BLaER1 treated with 17β-estradiol and CSF1 and Interleukin-3, amounts not matched to agents 10 nM and 100 nM (cell line): ENCODE measurements around the gene SLC66A1.

Experiments used
- H3K27ac ChIP-seq, 11 experiments: shearing (Covaris generic); formaldehyde crosslinking; 2 replicates each; pipeline ENCODE4 v1.8.1; 2022
- H3K27me3 ChIP-seq, 11 experiments: shearing (Covaris generic); formaldehyde crosslinking; 2 replicates each; pipeline ENCODE4 v1.8.1; 2022
- H3K36me3 ChIP-seq, 11 experiments: shearing (Covaris generic); formaldehyde crosslinking; 2 replicates each; pipeline ENCODE4 v1.8.1; 2022
- H3K4me1 ChIP-seq, 10 experiments: shearing (Covaris generic); formaldehyde crosslinking; 2 replicates each; pipeline ENCODE4 v1.8.1; 2022
- H3K4me2 ChIP-seq, 11 experiments: shearing (Covaris generic); formaldehyde crosslinking; 2 replicates each; pipeline ENCODE4 v1.8.1; 2022
- H3K4me3 ChIP-seq, 10 experiments: shearing (Covaris generic); formaldehyde crosslinking; 2 replicates each; pipeline ENCODE4 v1.8.1; 2022
- H3K9ac ChIP-seq, 11 experiments: shearing (Covaris generic); formaldehyde crosslinking; 2 replicates each; pipeline ENCODE4 v1.8.1; 2022
- H3K9me3 ChIP-seq, 11 experiments: shearing (Covaris generic); formaldehyde crosslinking; replicated peaks in 1 of 11; 2 replicates each; pipeline ENCODE4 v1.8.1; 2022
- H4K20me1 ChIP-seq, 11 experiments: shearing (Covaris generic); formaldehyde crosslinking; 2 replicates each; pipeline ENCODE4 v1.8.1; 2022
- Cebpa-rat ChIP-seq, 11 experiments: shearing (Covaris generic); IDR thresholded peaks; 2 replicates each; pipeline ENCODE4 v1.8.1; 2022

Gene SLC66A1

GRCh38 chr1:19341201-19342061 lies 29.3 kb downstream of the SLC66A1 start:
- H3K4me2 ChIP-seq = no peak overlapping the region
- H3K36me3 ChIP-seq = peaks cover 59 to 85% (median 72%) of the 10 kb centered on the region in 11 experiments
- H3K4me3 ChIP-seq = no peak overlapping the region
- H3K4me1 ChIP-seq = peaks cover 2 to 22% (median 16%) of the 10 kb centered on the region in 10 experiments; a peak in 17 of 20 replicates
- peaks cover 4 to 93% (median 50%) of the 10 kb centered on the region in 11 experiments; a peak in 19 of 22 replicates for H4K20me1 ChIP-seq
- TF ChIP-seq Cebpa-rat (IDR thresholded peaks at IDR 0.05) = no peak
- H3K9me3 ChIP-seq = no peaks in the 10 kb centered on the region
- no peak overlapping the region for H3K27ac ChIP-seq
- H3K27me3 ChIP-seq = no peaks in the 10 kb centered on the region
- no peak overlapping the region for H3K9ac ChIP-seq

GRCh38 chr1:19342062-19342750 lies 30.1 kb downstream of the SLC66A1 start:
- H3K9ac ChIP-seq = no peak overlapping the region
- no peaks in the 10 kb centered on the region for H3K9me3 ChIP-seq
- no peak overlapping the region for H3K4me3 ChIP-seq
- H3K4me1 ChIP-seq = peaks cover 8 to 23% (median 14%) of the 10 kb centered on the region in 10 experiments
- H3K36me3 ChIP-seq = peaks cover 59 to 88% (median 72%) of the 10 kb centered on the region in 11 experiments
- TF ChIP-seq Cebpa-rat (IDR thresholded peaks at IDR 0.05) = no peak
- no peak overlapping the region for H3K27ac ChIP-seq
- H3K4me2 ChIP-seq = no peak overlapping the region
- peaks cover 4 to 90% (median 48%) of the 10 kb centered on the region in 11 experiments; a peak in 19 of 22 replicates for H4K20me1 ChIP-seq
- no peaks in the 10 kb centered on the region for H3K27me3 ChIP-seq

DNA sequence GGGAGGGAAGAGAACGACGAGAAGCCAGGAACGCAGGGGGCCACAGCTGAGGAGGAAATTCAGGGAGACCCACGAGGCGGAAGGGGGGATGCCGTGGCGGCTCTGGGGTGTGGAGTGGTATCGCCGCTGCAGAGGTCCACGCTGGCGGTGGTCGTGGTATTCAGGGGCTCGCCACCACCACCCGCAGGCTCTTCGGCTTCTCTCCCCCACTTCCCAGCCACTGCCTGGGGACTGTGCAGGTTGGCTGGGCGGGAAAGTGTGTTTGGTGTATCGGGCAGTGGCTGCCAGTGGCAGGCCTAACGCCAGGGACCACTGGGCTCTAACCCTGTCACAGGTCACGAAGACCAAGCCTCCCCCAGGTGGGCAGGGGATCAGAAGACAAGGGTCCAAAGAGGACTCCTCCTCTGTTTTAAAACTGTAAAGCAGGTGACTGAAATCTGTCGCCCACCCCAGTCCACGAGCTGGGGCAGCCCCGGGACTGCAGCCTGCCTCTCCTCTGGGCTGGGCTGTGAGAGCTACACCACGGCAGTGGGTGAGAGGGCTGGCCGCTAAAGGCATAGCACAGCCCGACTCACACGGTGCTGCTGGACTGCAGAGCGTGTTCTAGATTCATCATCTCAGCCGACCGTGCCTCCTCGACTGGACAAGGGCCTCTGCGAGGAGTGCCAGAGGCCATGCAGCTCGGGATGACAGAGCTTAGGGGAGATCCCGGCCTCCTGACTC lies 30.9 kb downstream of the SLC66A1 start:
- Histone ChIP-seq H3K27ac (no peak overlapping the region), H3K9ac (no peak overlapping the region), H3K4me1 (peaks cover 14 to 31% (median 17%) of the 10 kb centered on the region in 10 experiments), H3K4me3 (no peak overlapping the region), H3K4me2 (no peak overlapping the region), H3K9me3 (no peaks in the 10 kb centered on the region), H4K20me1 (peaks cover 4 to 91% (median 47%) of the 10 kb centered on the region in 11 experiments; a peak in 20 of 22 replicates), H3K36me3 (peaks cover 59 to 84% (median 72%) of the 10 kb centered on the region in 11 experiments), H3K27me3 (no peaks in the 10 kb centered on the region)
- TF ChIP-seq Cebpa-rat (IDR thresholded peaks at IDR 0.05) = no peak

- no peak overlapping the region for H3K4me2 ChIP-seq
- no peak overlapping the region for H3K27ac ChIP-seq
- no peaks in the 10 kb centered on the region for H3K27me3 ChIP-seq
- H3K4me1 ChIP-seq = peaks cover 17 to 33% (median 20%) of the 10 kb centered on the region in 10 experiments
- H3K9me3 ChIP-seq = no peaks in the 10 kb centered on the region
- H3K4me3 ChIP-seq = no peak overlapping the region
- no peak for TF ChIP-seq Cebpa-rat (IDR thresholded peaks at IDR 0.05)
- H3K36me3 ChIP-seq = peaks cover 58 to 82% (median 66%) of the 10 kb centered on the region in 11 experiments
- H3K9ac ChIP-seq = no peak overlapping the region
- peaks cover 6 to 93% (median 54%) of the 10 kb centered on the region in 11 experiments; a peak in 21 of 22 replicates for H4K20me1 ChIP-seq
Observed at GRCh38 chr1:19343617-19344350, 31.7 kb downstream of the SLC66A1 start.

DNA sequence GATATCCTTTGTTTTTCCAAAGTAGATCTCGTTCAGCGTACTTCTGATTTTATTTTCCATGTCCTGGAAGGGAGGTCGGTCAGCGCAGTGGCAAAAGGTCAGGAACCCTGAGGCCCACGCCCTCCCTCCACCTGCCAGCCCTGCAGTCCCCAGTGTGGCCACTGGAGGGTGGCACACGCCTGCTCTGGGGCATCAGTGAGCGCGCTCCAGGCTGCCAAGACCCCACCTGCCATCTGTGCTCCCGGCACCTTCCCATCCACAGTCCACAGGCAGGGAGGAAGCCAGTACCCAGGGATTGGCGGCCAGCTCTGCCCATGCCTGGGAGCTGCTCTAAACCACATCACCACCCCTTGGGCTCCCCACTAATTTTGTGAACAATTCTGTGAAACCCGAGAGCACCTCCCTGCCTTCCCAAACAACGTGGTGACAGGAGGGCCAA lies 32.3 kb downstream of the SLC66A1 start:
- Histone ChIP-seq H3K36me3 (peaks cover 55 to 83% (median 68%) of the 10 kb centered on the region in 11 experiments), H3K4me3 (no peak overlapping the region), H4K20me1 (peaks cover 12 to 95% (median 57%) of the 10 kb centered on the region in 11 experiments), H3K9me3 (no peaks in the 10 kb centered on the region), H3K4me2 (no peak overlapping the region), H3K9ac (no peak overlapping the region), H3K27ac (no peak overlapping the region), H3K4me1 (peaks cover 24 to 39% (median 26%) of the 10 kb centered on the region in 10 experiments), H3K27me3 (no peaks in the 10 kb centered on the region)
- no peak for TF ChIP-seq Cebpa-rat (IDR thresholded peaks at IDR 0.05)

- Histone ChIP-seq H3K9ac (no peak overlapping the region), H3K4me1 (peaks cover 27 to 44% (median 30%) of the 10 kb centered on the region in 10 experiments), H3K36me3 (peaks cover 54 to 83% (median 68%) of the 10 kb centered on the region in 11 experiments), H4K20me1 (peaks cover 12 to 95% (median 57%) of the 10 kb centered on the region in 11 experiments), H3K4me3 (no peak overlapping the region), H3K4me2 (no peak overlapping the region), H3K9me3 (no peaks in the 10 kb centered on the region), H3K27me3 (no peaks in the 10 kb centered on the region), H3K27ac (no peak overlapping the region)
- TF ChIP-seq Cebpa-rat (IDR thresholded peaks at IDR 0.05) = no peak
Observed at GRCh38 chr1:19344831-19345230, 32.7 kb downstream of the SLC66A1 start.

- H3K9ac ChIP-seq = no peak overlapping the region
- no peak overlapping the region for H3K27ac ChIP-seq
- TF ChIP-seq Cebpa-rat (IDR thresholded peaks at IDR 0.05) = no peak
- no peaks in the 10 kb centered on the region for H3K9me3 ChIP-seq
- no peaks in the 10 kb centered on the region for H3K27me3 ChIP-seq
- peaks cover 27 to 49% (median 34%) of the 10 kb centered on the region in 10 experiments for H3K4me1 ChIP-seq
- no peak overlapping the region for H3K4me2 ChIP-seq
- H3K36me3 ChIP-seq = peaks cover 54 to 83% (median 68%) of the 10 kb centered on the region in 11 experiments
- no peak overlapping the region for H3K4me3 ChIP-seq
- H4K20me1 ChIP-seq = peaks cover 15 to 95% (median 57%) of the 10 kb centered on the region in 11 experiments; a peak in 20 of 22 replicates
Observed at GRCh38 chr1:19345391-19345790, 33.3 kb downstream of the SLC66A1 start.

- no peak for TF ChIP-seq Cebpa-rat (IDR thresholded peaks at IDR 0.05)
- no peaks in the 10 kb centered on the region for H3K9me3 ChIP-seq
- no peak overlapping the region for H3K4me3 ChIP-seq
- H3K4me1 ChIP-seq = peaks cover 27 to 52% (median 35%) of the 10 kb centered on the region in 10 experiments
- H3K36me3 ChIP-seq = peaks cover 50 to 83% (median 66%) of the 10 kb centered on the region in 11 experiments
- no peak overlapping the region for H3K9ac ChIP-seq
- H4K20me1 ChIP-seq = peaks cover 15 to 93% (median 51%) of the 10 kb centered on the region in 11 experiments; a peak in 20 of 22 replicates
- H3K4me2 ChIP-seq = peak overlapping the region in 2 of 11 experiments; percentile 37 to 45; a peak in 2 of 22 replicates
- H3K27ac ChIP-seq = no peak overlapping the region
- H3K27me3 ChIP-seq = no peaks in the 10 kb centered on the region
Observed at GRCh38 chr1:19346026-19346425, 33.9 kb downstream of the SLC66A1 start.
